Measurements from ENCODE around the gene KRTAP1-4. TPM values are rescaled to one million over a fixed set of nuclear protein-coding genes. Genes with fewer than 3 reads are reported as not detected.

KRTAP1-4 gene
- total and polyA plus RNA-seq, 2 of the 8 experiments (the other 6 are each of a cell fraction or from before 2014, with no cell fraction given): not detected

DNA sequence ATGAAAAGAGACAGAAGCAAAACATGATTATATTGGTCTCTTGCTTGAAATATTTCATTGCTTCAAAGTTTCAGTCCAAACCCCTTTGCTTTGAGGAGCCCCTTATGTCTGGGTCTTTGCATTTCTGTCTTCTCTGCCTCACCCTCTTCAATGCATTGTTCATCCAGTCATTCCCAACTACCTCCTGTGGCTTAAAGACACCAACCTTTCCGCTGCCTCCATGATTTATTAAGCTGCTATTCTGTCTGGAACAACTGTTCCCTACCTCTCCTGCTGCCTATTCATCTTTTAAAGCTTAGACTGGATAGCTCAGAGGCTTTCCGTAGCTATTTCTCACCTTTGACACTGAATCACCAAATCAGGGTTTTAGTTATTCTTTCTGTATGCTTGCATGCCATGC lies 32.6 kb downstream of the KRTAP1-4 start:
- Histone ChIP-seq H3K56ac (replicated peaks; ENCODE audit: insufficient read length, low read depth, low read length) (no peak overlapping the region), H2BK120ac (replicated peaks; ENCODE audit: low read depth, low read length) (no peak overlapping the region), H3K23me2 (ENCODE audit: low read depth, low read length) (no peaks in the 10 kb centered on the region), H3K27ac (ENCODE audit: low read depth, low read length) (no peak overlapping the region), H4K8ac (ENCODE audit: extremely low read depth, insufficient read depth, low read length) (no peak overlapping the region), H3K18ac (ENCODE audit: extremely low read depth, low read length) (no peak overlapping the region), H4K20me1 (replicated peaks in 1 of 2; ENCODE audit: control insufficient read depth in 1 of 2, insufficient read depth in 2 of 2, low read length in 2 of 2) (no peaks in the 10 kb centered on the region), H2BK15ac (ENCODE audit: low read length) (no peak overlapping the region), H2AK5ac (ENCODE audit: low read depth, low read length) (no peak overlapping the region), H4K91ac (replicated peaks; ENCODE audit: insufficient read length, low read length) (no peak overlapping the region), H2BK12ac (ENCODE audit: low read depth, low read length) (no peak overlapping the region), H2BK5ac (ENCODE audit: low read depth, low read length) (no peak overlapping the region), H3K9me3 (ENCODE audit: insufficient read depth in 2 of 2, low read depth in 1 of 2, low read length in 1 of 2) (no peaks in the 10 kb centered on the region), H3K4ac (replicated peaks; ENCODE audit: insufficient read length, low read depth, low read length) (no peak overlapping the region), H3K79me2 (ENCODE audit: control insufficient read depth in 1 of 2, insufficient read depth in 2 of 2, low read length in 2 of 2) (no peaks in the 10 kb centered on the region), H2BK20ac (ENCODE audit: low read length) (no peak overlapping the region), H3K23ac (ENCODE audit: insufficient read length) (no peak overlapping the region), H3K79me1 (ENCODE audit: low read depth, low read length) (no peaks in the 10 kb centered on the region), H4K5ac (ENCODE audit: insufficient read length, low read depth, low read length) (no peak overlapping the region), H2AFZ (ENCODE audit: low read length) (no peak overlapping the region), H3K27me3 (replicated peaks in 1 of 4; ENCODE audit: control insufficient read depth in 3 of 4, extremely low read depth in 1 of 4, insufficient read depth in 3 of 4, low read length in 3 of 4) (no peaks in the 10 kb centered on the region), H3K4me2 (ENCODE audit: insufficient read depth in 1 of 2, low read depth in 2 of 2, low read length in 2 of 2) (no peak overlapping the region), H3K9ac (replicated peaks in 1 of 4; ENCODE audit: extremely low read depth in 1 of 4, low read depth in 3 of 4, low read length in 3 of 4) (no peak overlapping the region), H3K4me3 (ENCODE audit: extremely low read depth in 1 of 4, insufficient read depth in 2 of 4, low read depth in 3 of 4, low read length in 4 of 4) (no peak overlapping the region), H3K36me3 (ENCODE audit: control insufficient read depth in 2 of 4, insufficient read depth in 4 of 4, low read length in 3 of 4) (no peaks in the 10 kb centered on the region), H3K14ac (ENCODE audit: insufficient read length) (no peak overlapping the region), H3K4me1 (replicated peaks in 1 of 4; ENCODE audit: control insufficient read depth in 3 of 4, insufficient read depth in 4 of 4, low read length in 3 of 4) (peaks cover 0 to 2% (median 0%) of the 10 kb centered on the region in 4 experiments; a peak in 2 of 7 replicates)
- no peak for TF ChIP-seq JUN (IDR thresholded peaks at IDR 0.05; ENCODE audit: low read depth, low read length)
- TF ChIP-seq, protein P1, sequence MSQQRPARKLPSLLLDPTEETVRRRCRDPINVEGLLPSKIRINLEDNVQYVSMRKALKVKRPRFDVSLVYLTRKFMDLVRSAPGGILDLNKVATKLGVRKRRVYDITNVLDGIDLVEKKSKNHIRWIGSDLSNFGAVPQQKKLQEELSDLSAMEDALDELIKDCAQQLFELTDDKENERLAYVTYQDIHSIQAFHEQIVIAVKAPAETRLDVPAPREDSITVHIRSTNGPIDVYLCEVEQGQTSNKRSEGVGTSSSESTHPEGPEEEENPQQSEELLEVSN (IDR thresholded peaks at IDR 0.05): no peak
- TF ChIP-seq KDM5A (IDR thresholded peaks at IDR 0.05; ENCODE audit: low read length): no peak
- DNase-seq (ENCODE audit: low read depth in 1 of 2, low spot score in 2 of 2) (no peak), FAIRE-seq (no peak)
- ChIA-PET CTCF (ENCODE audit: partially characterized antibody) (interaction anchor here (1.0 kb wide), 1 partner anchor 332 kb away, joined by 3 read pairs; no protein-coding TSS in a partner anchor), POLR2A (ENCODE audit: partially characterized antibody) (interaction anchor here (1.9 kb wide), 1 partner anchor 10 kb away, joined by 4 read pairs; no protein-coding TSS in a partner anchor)
- WGBS, 2 experiments (ENCODE audit: extremely low coverage in 1 of 2, insufficient coverage in 1 of 2, insufficient read length in 1 of 2, insufficient replicate concordance in 2 of 2, low coverage in 1 of 2, low lambda C conversion rate in 2 of 2, missing lambda C conversion rate in 1 of 2): 97% methylated on average over 2 of the region's 2 CpGs; no CpG with 5 or more reads in 1 of the 2 experiments

Measured in H1 (cell line).